Measurements from ENCODE around the gene PHOX2B.

GRCh38 chr4:41748074-41748570 is 403 bp downstream of the PHOX2B start:
- TF ChIP-seq CTCF (IDR thresholded peaks at IDR 0.05; ENCODE audit: borderline replicate concordance, extremely low read depth, low read length, poor library complexity, severe bottlenecking) (no peak), EZH2 (IDR thresholded peaks at IDR 0.05; ENCODE audit: borderline replicate concordance, low read depth, low read length, severe bottlenecking) (no peak)

All from DND-41 (cell line).